ENCODE measurements around the gene CEP170.

GRCh38 chr1:243286409-243287122, 31.5 kb upstream of the CEP170 start:
- TF ChIP-seq POLR2A (IDR thresholded peaks at IDR 0.05; ENCODE audit: low read depth, low read length) = no peak
- no peak for TF ChIP-seq SMARCA5 (IDR thresholded peaks at IDR 0.05)
- no peak for TF ChIP-seq CREB1 (IDR thresholded peaks at IDR 0.05; ENCODE audit: low read depth)
- TF ChIP-seq SMC3 (IDR thresholded peaks at IDR 0.05; ENCODE audit: borderline replicate concordance, low read length) = no peak
- TF ChIP-seq IRF3 (IDR thresholded peaks at IDR 0.05) = no peak
- TF ChIP-seq POLR2AphosphoS5 (IDR thresholded peaks at IDR 0.05; ENCODE audit: low read length) = no peak
- TF ChIP-seq CHD2 (IDR thresholded peaks at IDR 0.05; ENCODE audit: borderline replicate concordance, low read depth, low read length) = no peak
- TF ChIP-seq RELA (IDR thresholded peaks at IDR 0.05; ENCODE audit: borderline replicate concordance, partially characterized antibody) = no peak
- no peak for TF ChIP-seq CBX5 (IDR thresholded peaks at IDR 0.05; ENCODE audit: low read depth)
